ENCODE measurements around the gene TMC4. TPM values are rescaled to one million over a fixed set of nuclear protein-coding genes. Genes with fewer than 3 reads are reported as not detected.

Gene TMC4
- under 0.01 and 0.19 TPM in 2 replicates for total RNA-seq

DNA sequence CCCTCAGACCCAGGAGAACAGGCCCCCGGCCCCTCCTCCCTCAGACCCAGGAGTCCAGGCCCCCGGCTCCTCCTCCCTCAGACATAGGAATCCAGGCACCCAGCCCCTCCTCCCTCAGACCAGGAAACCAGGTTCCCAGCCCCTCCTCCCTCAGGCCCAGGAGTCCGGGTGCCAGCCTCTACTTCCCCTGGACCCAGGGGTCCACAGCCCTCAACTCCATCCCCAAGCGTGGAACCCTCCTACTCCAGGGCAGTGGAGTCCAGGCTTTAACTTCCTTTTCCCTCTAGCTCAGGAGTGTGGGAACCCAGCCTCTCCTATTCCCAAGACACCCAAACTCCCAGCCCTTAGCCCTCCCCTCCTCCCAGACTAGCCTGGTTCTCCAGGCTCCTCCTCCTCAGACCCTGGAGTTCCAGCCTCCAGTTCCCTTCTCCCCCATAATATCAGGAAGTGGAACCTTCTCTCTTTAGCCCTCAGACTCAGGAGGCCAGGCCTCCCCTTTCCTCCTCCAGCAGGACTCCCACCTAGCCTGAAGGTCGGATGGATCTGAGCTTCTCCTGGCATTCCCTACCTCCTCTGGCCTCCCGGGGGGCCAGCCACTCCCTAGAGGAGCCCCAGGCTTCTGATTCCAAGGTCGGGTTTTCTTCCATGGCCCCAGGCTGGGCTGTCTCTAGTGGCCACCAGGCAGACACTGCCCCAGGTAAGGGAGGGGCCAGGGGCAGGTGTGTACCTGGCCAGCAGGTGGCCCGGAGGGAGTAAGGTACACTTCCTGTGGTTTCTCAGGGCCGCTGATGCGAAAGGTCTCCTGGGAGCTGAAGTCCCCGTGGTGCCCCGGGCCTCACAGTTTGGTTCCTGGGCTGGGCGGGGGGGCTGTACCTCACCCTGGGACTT is at the start of gene TMC4:
TMC4 (minus strand) TSS at position 690 of the 888 bp plus-strand sequence; CDS start at position 647, 43 bp downstream.

GRCh38 chr19:54191011-54191810 is 18.3 kb upstream of the TMC4 start, which contains the start of gene TSEN34:
Gene TSEN34 (plus strand): TSS chr19:54191308. CDS start chr19:54191365, 57 bp downstream.

GRCh38 chr19:54189145-54189734 is 16.3 kb upstream of the TMC4 start, which contains the start of gene MBOAT7:
Gene MBOAT7 (minus strand): TSS chr19:54189580. CDS start chr19:54188508, 1,072 bp downstream.

GRCh38 chr19:54159352-54160181 is 13.4 kb downstream of the TMC4 start, which contains the start of gene LENG1:
Gene LENG1 (minus strand): TSS chr19:54159721. CDS start chr19:54159695, 26 bp downstream.

DNA sequence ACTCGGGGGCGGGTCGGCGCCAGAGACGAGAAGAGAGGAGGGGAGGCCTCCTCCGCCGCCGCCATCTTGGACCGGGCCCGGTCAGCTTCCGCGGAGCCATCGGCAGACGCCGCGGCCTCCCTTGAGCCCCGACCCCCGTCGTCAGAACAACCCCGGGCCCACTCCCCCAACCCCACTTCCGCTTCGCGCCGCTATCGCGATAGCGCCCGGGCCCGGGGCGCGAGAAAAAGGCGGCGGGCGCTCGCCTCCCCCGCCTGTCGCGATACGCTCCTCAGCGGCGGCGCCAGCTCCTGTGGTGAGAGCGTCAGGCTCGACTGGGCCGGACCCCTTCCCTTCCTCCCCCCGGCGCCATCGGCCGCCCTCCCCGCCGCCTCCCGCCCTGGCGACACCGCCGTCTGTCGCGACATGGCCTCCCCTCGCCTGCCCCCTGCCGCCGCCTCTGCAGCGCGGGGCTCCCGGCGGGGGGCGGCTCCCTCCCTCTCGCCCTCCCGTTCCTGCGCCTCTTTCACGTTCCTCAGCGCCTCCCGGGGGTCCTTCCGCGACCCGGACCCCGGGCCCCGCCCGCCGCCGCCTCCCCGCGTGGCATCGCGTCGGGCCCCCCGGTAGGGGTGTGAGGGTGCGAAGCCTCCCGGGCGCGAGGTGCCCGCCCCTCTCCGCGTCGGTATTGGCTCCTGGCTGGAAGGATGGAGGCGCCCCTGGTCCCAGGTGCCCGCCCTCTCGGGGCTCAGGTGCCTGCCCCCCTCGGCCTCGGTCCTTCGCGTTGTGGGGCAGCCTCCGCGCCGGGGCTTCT is 35.1 kb downstream of the TMC4 start, which contains the start of gene CNOT3:
CNOT3 (plus strand) TSS at position 64 of the 790 bp plus-strand sequence. CDS start 5,217 bp downstream, outside the sequence.

DNA sequence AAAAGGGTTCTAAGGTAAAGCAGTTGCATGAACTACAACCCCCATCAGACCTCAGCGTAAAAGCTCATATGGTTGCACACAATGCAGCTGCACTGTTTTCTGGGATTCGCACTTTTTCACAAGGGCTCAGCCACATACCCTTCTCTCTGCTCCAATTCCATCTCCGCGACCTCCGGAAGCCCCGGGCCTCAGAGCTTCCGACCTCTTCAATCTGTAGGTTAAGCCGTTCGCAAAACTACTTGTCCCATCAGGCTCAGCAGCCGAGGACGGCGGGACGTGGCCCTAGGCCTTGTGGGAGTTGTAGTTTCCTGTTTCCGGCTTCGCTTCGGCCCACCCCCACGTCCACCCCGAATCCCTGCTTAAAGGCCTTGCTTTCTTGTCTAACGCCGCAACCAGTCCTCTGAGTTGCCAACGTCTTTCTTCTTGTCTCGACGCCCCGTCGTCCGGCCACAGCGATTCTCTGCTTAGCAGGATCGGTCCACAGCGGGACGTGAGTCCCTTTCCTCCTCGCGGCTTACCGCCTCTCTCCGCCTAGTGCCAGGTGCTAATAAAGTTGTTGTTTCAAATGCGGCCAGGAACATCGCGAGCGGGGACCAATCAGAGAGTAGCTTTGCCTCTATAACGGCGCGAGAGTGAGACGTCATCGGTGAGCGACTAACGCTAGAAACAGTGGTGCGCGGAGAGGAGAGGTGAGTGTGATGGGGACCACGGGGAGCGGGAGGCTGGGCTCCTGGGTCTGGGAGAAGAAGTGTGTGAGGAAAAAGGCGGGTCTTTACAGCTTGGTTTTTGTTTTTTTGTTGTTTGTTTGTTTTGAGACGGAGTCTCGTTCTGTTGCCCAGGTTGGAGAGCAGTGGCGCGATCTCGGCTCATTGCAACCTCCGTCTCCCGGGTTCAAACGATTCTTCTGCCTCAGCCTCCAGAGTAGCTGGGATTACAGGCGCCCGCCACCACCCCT is 57.6 kb downstream of the TMC4 start, which contains the start of the genes PRPF31 and TFPT:
PRPF31 (plus strand) TSS at position 646 of the 955 bp plus-strand sequence. CDS start 2,525 bp downstream, outside the sequence.
TFPT (minus strand) TSS at position 549 of the 955 bp plus-strand sequence; CDS start at position 161, 388 bp downstream.

Other genes starting within 250 kb of the TMC4 start
- gene CACNG8, start 210.2 kb downstream of the TMC4 start, total RNA-seq = 0.16 and 0.19 TPM in 2 replicates
- 0.25 and 0.81 TPM in 2 replicates for gene CACNG6, start 181.5 kb downstream of the TMC4 start, total RNA-seq
- gene VSTM1, start 109.3 kb downstream of the TMC4 start, total RNA-seq = not detected in 2 replicates
- not detected in 2 replicates for gene TARM1, start 91.8 kb downstream of the TMC4 start, total RNA-seq
- gene OSCAR, start 72.4 kb downstream of the TMC4 start, total RNA-seq = not detected in 2 replicates
- 10.0 and 15.7 TPM in 2 replicates for gene NDUFA3, start 70.3 kb downstream of the TMC4 start, total RNA-seq
- 25.4 and 32.9 TPM in 2 replicates for gene TFPT, start 57.5 kb downstream of the TMC4 start, total RNA-seq
- gene PRPF31, start 57.4 kb downstream of the TMC4 start, total RNA-seq = 67.8 and 80.6 TPM in 2 replicates
- 7.0 and 26.7 TPM in 2 replicates for gene CNOT3, start 35.4 kb downstream of the TMC4 start, total RNA-seq
- 5.8 and 6.4 TPM in 2 replicates for gene LENG1, start 13.4 kb downstream of the TMC4 start, total RNA-seq
- gene MBOAT7, start 16.4 kb upstream of the TMC4 start, total RNA-seq = 31.6 and 32.2 TPM in 2 replicates
- gene TSEN34, start 18.1 kb upstream of the TMC4 start, total RNA-seq = 25.9 and 35.8 TPM in 2 replicates
- gene RPS9, start 27.7 kb upstream of the TMC4 start, total RNA-seq = 2,062 and 3,264 TPM in 2 replicates
- gene LILRB3, start 49.8 kb upstream of the TMC4 start, total RNA-seq = not detected in 2 replicates
- not detected in 2 replicates for gene LILRA6, start 69.6 kb upstream of the TMC4 start, total RNA-seq
- not detected in 2 replicates for gene LILRB5, start 84.1 kb upstream of the TMC4 start, total RNA-seq
- not detected in 2 replicates for gene LILRB2, start 108.0 kb upstream of the TMC4 start, total RNA-seq
- gene LILRA5, start 140.0 kb upstream of the TMC4 start, total RNA-seq = not detected in 2 replicates
- not detected in 2 replicates for gene LILRA4, start 166.0 kb upstream of the TMC4 start, total RNA-seq
- gene LAIR1, start 191.8 kb upstream of the TMC4 start, total RNA-seq = not detected in 2 replicates
- gene TTYH1, start 242.3 kb upstream of the TMC4 start, total RNA-seq = not detected in 2 replicates

All from bladder microvascular endothelial cell (primary cell).